Hypothalamus (tissue), 51 donors: ENCODE measurements around the gene DNAJC5G.
"Not testable (repeated sequence)": the region's sequence is repeated elsewhere in the genome, so short reads cannot be mapped to it uniquely, and the experiment has no call there.

ENCODE experiments used
- DNase-seq, 51 donors: peaks; one replicate each; lab custom pipeline; 2025; lab: John Stamatoyannopoulos, UW

Gene DNAJC5G

DNA sequence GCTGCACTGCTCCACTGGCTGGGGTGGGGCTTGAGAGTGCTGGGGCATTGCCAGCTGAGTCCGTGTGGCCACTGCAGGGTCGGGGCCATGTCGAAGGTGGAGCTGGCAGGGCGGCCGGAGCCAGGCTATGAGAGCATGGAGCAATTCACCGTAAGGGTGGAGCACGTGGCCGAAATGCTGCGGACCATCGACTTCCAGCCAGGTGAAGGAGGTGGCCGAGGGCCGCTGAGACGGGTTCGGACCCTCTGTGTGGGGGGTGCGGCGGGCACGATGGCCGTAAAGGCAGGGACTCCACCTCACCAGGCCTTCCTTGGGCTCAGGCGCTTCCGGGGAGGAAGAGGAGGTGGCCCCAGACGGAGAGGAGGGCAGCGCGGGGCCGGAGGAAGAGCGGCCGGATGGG, 30.9 kb downstream of the DNAJC5G start:
- DNase-seq, result no peak

DNA sequence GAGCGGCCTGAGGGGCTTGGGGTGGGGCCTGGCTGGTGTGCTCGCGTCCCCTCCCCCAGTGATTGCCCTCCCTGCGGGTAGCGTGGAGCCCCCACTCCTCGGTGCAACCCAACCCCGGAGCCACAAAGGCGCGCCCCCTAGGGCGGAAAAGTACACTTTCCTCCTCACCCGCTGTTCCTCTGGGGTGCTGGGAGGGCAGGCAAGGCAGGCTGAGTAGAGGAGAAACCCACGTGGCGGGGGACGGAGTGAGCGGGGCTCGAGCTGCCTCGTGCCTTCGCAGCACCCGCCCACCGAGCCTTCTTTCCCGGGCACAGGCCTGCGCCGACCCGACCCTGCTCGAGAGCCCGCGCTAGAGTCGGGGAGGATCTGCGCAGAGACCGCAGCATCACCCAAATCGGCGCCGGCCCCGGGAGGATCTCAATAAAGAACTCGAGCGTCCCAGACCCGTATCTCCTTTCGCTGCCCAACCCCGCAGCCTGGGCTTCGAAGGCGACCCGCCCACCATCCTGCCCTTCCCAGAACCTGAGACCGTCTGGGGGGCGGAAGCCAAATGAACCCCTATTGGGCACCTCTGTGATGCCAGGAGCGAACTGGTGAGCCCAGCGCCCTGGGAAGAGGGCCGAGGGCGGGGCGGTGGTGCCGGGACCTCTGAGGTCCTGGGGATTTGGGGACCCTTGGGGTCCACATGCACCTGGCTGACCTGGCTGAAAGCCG, 31.5 kb downstream of the DNAJC5G start:
- no peak for DNase-seq

DNA sequence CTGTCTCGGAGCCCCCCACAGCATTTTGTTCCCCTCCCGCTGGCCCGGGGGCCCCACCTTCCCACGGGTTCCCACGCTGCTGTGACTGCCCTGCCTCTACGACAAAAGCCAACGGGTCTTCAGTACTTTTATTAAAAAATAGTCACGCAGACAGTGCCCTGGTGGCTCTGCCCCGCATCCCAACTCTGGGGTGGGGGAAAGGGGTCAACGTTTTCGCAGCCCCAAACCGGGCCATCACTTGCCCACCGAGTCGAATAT, 32.0 kb downstream of the DNAJC5G start:
- no peak for DNase-seq

DNA sequence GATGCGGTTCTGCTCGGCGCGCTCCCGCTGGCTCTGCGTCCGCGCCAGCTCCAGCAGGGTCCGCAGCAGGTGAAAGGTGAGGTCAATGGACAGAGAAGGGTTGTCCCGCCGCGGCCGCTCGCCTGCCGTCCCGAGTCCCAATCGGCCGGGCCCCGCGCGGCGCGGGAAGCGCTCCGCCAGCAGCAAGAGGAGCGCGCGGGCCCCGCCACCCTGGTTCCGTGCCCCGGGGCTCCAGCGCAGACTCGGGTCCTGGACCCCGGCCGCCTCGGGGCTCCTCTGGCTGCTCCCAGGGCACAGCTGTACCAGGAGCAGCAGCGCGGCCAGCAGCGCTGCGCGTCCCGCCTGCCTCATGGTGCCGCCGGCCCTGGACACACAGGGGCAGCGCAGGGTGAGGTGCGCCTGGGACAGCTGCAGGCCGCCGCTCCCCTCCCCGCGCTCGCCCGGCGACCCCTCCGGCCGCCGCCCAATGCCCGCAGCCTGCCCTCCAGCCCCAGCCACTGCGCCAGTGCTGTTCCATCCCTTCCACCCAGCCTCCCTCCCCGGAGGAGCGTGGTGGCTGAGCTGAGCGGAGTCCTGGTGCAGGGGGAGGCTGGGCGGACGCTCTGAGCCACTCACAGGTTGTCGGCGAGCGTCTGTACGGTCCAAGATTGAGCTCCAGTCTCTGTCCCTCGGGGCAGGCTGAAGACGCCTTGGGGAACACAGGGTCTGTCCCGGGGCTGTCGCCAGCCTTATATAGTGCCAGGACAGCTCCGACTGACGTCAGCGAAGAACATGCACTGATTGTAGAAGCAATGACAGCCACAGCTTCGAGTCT, 32.5 kb downstream of the DNAJC5G start:
- DNase-seq, result no peak

DNA sequence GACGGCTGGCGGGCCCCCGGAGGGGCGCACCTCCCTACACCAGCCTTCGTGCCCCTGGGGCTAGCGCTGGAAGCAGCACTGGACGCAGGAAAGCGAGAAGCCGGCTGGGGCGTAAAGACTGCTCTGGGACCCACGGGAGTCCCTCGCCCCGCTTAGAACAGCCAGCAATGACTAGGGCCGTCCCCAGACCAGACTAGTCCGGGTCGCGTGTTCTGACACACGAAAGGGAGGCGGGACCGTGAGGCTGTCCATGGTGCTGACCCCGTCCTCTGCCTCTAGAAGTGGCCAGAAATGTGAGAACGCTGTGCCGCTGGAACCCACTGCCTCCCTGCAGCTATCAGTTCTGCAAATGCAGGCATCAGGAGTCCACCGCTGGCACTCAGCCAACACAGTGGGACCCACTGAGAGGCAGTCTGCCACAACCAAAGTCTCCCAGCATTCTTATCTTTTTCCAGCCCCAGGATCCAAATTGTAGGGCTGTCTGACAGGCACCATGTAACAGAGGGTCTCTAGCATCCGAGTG, 33.2 kb downstream of the DNAJC5G start, which contains the start of gene UCN:
TSS of gene UCN (minus strand) at position 87 of the 523 bp plus-strand sequence. CDS start 550 bp downstream, outside the sequence.
- DNase-seq, result no peak

DNA sequence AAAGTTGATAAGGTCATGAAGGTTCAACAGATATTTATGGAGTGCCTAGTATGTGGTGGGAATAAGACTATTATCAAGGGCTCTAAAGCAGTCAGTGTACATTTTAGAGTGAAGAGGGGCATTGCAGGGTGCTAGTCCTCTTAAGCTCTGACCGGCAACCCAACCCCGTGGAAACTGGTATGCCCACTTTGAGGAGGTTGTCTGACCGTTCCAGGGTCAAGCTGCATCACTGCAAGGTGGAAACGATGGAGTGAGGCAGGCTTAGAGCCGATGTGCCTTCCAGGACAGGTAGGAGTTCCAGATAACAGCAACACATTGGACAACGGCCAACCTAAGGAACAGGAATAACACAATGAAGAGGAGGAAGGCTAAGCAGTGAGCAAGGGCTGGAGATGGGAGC, 34.4 kb downstream of the DNAJC5G start:
- no peak for DNase-seq

DNA sequence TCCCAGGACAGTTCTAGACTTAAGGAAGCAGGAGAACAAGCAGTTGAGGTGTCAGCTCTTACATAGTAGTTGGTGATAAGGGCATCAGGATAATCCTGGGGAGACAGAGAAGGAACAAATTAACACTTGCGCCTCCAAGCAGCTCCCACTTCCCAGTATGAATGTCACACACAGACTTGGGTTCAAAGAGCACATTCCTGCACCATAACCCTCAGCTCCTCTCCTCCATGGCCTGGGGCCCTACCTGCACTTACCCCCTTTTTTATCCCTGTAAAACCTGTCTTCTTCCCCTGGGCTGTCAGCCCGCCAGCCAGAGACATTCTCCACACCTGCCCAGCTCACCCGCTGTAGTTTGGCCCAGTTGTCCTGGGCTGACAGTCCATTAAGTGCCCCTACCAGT, 36.9 kb downstream of the DNAJC5G start:
- DNase-seq, result no peak

DNA sequence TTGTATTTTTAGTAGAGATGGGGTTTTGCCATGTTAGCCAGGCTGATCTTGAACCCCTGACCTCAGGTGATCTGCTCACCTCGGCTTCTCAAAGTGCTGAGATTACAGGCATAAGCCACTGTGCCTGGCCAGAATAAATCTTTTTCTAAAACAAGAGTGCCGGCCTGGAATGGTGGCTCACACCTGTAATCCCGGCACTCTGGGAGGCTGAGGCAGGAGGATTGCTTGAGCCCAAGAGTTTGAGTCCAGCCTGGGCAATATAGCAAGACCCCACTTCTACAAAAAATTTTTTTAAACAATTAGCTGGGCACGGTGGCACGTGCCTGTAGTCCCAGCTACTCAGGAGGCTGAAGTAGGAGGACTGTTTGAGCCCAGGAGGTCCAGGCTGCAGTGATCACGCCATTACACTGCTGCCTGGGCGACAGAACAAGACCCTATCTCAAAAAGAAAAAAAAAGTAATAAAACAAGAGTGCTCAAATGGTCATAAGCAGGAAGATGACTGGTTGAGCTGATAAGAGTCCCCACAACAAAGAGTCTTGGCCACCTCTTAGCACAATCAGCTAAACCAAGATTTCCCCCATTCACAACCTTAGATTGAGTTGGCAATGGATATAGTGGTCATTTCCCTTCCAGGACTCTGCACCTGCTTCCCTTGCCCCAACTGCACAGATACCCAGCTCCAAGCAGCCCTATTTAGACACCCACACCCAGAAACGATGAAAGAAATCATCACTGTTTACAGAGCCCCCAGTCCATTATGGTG, 38.8 kb downstream of the DNAJC5G start:
- DNase-seq, result no peak

DNA sequence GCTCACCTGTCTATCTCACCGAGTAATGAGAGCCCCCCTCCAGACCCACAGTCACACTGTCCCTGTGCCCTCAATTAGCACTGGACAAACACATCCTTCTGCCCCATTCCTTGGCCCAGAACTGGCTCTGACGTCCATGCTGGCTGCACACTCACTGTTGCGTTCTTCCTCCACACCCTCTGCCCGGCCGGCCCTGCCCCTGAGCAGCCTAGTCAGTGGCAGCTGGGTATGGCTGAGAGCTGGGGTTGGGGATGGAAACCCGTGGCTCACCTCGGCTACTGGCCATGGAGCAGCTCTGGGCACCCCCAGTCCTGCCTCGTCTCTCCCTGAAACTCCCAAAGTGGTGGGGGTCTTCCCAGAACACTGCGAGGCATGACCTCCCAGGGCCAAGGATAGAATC, 39.5 kb downstream of the DNAJC5G start:
- no peak for DNase-seq

DNA sequence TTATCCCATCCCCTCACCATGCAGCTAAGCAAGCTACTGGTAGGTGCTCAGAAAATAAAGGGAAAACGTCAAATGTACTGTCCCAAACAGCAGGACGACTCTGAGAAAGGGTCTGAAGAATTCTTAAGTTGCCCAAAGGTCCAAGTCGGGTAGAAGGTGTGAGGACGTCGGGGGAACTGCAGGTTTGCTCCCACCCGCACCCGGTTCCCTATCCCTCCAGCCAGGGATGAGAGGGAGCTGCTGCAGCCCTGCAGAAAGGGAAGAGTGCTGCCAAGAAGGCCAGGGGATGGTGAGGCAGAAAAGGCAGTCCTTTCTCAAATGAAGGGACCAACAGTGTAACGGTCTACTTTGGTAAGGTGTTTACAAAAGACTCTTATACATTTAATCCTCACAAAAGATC, 39.9 kb downstream of the DNAJC5G start:
- no peak for DNase-seq

DNA sequence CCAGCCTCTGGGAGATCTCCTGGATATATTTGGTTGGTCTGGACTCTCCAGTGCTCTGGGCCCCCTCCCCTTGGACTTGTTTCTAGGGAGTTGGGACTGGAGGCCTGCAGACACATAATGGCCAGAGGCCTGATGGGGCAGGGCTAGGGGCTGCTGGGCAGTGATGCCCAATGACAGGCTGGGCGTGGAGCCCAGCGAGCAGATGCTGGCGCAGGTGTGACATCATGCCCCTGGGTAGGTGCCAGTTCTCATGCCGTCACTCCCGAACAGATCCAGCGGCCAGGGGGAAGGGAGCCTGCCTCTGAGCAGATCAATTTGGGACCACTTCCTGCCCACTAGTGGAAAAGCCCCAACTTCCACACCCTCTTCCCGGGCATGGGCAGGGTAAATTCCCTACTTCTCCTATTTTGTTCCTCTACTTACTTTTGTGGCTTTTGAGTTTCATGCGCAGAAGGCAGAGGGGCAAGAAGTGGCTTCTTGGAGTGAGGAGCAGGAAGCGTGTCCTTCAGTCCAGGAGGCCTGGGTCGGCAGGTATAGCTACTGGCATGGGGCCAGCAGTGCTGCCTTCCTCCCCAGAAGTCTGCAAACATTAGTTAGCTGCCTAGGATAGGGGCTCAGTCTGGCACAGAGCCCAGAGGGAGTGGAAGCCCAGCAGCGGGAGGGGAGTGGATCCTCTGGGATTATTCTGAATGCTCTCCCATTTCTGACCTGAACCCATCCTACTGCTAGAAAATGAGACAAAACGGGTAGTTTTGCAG, 41.6 kb downstream of the DNAJC5G start:
- peak in 30 of 51 donors; percentile 3 to 75 (median 36) for DNase-seq

DNA sequence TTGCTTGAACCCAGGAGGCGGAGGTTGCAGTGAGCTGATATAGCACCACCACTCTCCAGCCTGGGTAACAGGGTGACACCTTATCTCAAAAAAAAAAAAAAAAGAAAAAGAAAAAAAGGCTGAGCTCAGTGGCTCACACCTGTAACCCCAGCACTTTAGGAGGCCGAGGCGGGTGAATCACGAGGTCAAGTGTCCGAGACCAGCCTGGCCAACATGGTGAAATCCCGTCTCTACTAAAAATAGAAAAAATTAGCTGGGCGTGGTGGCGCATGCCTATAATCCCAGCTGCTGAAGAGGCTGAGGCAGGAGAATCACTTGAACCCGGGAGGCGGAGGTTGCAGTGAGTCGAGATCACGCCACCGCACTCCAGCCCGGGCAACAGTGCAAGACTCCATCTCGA, 44.6 kb downstream of the DNAJC5G start:
- not testable (repeated sequence) for DNase-seq

DNA sequence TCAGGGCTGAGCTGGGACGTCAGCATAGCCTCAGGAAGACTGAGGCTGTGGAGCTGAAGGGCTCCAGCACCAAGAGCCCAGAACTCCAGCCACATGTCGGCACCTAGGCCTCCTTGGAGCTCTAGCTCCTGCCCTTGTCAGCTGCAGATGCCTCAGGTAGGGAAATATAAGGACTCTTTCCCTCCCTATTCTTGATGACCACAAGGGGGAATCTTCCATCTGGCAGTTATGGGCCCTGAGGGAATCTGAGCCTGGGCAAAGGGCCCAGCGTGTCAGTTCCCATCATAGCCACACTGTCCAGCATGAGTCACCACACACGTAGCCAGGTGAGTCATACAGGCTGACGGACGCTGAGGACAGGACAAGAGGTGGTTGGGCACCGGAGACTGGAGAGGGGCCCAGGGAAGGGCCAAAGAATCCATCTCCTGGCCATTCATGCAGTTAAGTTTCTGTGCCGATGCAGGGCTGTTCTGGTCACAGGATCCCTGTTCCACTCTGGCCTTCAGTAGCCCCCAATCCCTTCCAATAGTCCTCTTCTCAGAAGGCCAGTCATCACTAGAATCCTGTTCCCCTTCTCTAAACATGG, 45.8 kb downstream of the DNAJC5G start:
- peak in 6 of 51 donors; percentile 2 to 33 (median 16) for DNase-seq

DNA sequence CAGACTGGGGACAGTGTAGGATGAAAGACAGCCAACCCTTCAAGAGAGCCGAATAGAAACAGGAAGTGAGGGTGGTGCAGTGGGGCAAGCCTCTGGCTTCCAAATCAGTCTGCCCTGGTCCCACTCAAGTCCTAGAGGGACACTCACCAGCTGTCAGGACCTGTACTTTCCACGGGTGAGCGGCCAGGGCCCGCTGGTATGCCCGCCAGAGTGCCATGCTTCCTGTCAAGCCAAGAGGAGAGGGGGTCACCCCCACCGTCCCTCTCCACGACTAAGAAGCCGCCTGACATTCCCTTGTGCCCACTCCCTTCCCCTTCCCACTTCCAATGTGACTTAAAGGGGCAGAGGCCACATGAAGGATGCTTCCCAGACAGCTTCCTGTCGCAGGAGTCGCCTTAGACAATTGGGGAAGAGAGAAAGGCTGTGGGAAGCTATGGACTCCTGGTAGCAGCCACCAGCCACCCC, 47.1 kb downstream of the DNAJC5G start:
- DNase-seq, result peak in 2 of 51 donors; percentile 13 to 44

DNA sequence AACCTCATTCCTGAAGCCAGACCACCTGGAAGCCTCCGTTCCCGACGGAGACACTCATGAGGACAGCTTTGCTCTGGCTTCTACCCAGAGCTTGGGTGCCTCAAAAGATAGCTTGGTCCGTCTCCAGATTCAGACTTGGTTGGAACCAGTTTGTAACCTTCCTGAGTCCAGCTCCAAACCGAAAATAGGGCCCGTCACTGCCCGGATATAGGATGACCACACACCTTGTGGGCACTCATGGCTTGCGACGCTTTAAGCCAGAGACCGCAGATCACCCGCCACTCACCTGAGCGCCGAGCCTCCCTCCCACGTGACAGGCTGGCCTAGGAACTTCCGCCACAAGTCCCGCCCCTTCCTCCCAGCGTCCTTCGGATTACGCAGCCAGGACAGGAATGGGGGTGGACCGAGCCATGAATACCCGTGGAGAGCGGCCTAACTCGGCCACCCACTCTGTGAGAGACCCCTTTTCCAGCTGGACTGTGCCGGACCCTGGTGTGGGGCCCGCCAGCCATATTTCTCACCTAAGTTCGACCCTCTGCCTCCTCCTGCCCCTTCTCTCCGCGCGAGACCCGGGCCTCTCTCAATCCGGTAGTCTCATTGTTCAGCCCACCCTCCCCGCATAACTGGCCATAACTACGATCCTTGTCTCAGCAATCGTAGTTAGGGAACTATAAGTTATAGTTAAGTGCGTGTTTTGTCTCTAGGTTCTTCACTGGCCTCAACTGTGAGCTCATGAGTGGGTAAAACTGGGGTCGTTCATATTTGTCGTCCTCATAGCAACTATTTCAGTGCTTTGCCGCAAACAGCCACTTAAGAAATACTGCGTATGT, 47.7 kb downstream of the DNAJC5G start, which contains the start of gene MPV17:
TSS of gene MPV17 (minus strand) at position 332 of the 830 bp plus-strand sequence. CDS start 580 bp downstream, outside the sequence.
- peak; percentile 25 to 94 (median 84) for DNase-seq

DNA sequence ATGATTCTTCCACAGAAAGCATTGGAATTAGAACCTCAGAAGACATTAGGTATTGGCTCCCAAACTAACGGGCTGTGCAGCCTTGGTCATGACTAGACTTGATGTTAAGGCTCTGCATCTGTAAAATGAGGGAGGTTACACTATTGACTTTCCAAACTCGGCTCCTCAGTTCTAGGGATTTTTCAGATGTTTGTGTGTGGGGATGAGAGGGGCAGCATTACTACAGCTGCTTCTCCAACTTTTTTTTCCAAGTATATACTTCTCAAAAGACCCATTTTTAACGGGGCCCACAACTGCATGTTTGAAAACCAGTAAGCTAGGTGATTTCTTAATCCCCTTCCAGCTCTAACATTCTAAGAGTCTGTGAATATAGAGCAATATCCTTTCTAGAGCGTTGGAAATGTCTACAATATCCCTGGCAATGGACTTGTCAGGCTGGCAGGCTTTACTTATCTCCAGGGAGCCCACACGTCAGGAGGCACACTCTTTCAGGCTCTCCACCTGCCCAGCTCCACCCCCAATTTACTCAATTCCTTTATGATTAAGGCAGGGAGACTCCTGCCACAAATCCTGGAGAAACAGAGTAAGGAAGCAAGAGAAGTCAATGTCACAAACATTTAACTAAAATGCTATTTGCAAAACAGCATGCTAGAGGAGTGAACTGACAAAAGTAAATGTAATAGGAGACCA, 48.5 kb downstream of the DNAJC5G start:
- no peak for DNase-seq

DNA sequence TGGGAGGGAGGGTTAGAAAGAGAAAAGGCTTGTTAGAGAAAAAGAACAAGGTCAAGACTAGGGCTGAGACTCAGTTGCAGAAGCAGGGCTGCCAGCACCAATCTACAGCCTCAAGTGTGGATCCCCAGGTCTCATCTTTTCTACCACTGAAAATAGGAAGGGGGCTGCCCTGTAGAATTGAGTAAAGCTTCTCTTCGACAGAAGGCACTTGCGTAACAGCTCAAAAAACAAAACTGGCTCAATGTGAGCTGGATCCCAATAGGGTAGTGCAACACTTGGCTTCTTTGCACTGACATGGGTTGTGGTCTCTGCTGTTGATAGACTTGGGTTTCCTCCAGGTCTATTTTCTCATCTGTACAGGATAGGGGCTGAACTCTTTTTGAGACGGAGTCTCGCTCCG, 49.5 kb downstream of the DNAJC5G start:
- no peak for DNase-seq
